C4-2B (cell line): Measurements from ENCODE around the gene PLP1.

Experiments
- ZFX ChIP-seq: fragments of 450-650 bp; IDR thresholded peaks from 2 replicates; pipeline ENCODE4 v1.6.1; 2017
- TF ChIP-seq, protein P1 (sequence below): fragments of 450-650 bp; conservative IDR thresholded peaks from 2 replicates; pipeline ENCODE4 v1.5.1; 2017; ENCODE audit warnings: mild to moderate bottlenecking

DNA sequence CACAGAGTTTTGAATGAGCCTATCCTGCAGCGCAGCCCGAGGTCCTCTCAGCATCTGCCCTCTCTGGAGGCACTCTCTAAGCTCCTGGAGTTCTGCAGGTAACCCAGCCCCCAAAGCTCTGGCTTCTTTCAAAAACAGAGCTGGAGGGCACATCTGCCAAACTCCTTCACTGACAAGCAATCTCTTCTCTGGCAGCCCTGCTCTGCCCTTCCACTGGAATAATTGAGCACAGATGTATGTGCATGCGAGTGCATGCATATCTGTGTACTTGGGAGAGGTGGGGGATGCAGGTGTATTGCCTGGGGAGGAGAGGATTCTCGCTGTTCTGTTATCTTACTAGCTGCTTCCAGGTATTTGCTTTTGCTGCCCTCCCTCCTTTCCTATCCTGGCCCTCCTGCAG lies 22.2 kb upstream of the PLP1 start:
- TF ChIP-seq, protein P1, sequence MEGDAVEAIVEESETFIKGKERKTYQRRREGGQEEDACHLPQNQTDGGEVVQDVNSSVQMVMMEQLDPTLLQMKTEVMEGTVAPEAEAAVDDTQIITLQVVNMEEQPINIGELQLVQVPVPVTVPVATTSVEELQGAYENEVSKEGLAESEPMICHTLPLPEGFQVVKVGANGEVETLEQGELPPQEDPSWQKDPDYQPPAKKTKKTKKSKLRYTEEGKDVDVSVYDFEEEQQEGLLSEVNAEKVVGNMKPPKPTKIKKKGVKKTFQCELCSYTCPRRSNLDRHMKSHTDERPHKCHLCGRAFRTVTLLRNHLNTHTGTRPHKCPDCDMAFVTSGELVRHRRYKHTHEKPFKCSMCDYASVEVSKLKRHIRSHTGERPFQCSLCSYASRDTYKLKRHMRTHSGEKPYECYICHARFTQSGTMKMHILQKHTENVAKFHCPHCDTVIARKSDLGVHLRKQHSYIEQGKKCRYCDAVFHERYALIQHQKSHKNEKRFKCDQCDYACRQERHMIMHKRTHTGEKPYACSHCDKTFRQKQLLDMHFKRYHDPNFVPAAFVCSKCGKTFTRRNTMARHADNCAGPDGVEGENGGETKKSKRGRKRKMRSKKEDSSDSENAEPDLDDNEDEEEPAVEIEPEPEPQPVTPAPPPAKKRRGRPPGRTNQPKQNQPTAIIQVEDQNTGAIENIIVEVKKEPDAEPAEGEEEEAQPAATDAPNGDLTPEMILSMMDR: no peak
- no peak for TF ChIP-seq ZFX
